ENCODE measurements around the gene ATP5F1E.

ATP5F1E gene

DNA sequence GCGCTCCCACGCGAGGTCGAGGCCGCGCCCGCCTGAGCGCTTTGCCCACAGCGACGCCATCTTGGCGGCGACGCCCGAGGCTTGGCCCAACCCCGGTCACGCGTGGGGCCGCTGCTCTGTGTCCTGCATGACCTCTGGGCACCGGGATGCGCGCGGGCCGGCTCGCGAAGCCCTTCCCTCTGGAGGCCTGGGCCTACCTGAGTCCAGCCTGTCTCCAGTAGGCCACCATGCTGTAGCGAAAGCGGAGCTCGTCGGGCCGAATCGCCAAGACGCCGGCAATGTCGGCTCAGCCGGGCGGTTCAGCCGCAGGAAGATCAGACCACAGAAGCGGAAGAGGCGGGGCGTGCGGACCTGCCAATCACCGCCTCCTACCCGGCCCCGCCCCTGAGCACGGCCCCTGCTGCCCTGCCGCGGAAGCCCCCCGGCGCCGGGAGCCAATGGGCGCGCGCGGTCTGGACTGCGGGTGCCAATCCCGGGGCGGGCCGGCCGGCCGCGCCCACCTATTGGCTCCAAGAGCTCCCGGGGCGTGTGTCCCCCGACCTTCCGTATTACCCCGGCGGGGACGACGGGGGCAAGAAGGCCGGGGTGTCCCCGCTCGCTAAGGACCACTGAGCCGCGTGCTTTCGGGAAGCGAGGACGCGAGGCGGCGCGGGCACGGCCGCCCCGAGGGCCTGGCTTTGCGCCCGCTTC, at the start of gene ATP5F1E:
TSS of gene ATP5F1E (minus strand) at position 313 of the 690 bp plus-strand sequence. CDS start at position 229, 84 bp downstream.
- peak; percentile 97 for DNase-seq (ENCODE audit: low spot score)

DNA sequence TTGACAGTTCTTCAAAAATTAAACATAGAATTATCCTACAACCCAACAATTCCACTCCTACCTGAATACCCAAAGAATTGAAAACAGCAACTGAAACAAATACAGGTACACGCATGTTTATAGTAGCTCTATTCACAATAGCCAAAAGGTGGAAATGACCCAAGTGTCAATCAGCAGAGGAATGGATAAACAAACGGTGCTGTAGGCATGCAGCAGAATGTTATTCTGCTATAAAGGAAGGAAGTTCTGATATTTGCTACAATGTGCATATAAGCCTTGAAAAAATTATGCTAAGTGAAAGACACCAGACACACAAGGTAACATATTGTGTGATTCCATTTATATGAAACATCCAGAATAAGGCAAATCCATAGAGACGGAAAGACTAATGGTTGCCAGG, 48.9 kb upstream of the ATP5F1E start:
- DNase-seq (ENCODE audit: low spot score): no peak

DNA sequence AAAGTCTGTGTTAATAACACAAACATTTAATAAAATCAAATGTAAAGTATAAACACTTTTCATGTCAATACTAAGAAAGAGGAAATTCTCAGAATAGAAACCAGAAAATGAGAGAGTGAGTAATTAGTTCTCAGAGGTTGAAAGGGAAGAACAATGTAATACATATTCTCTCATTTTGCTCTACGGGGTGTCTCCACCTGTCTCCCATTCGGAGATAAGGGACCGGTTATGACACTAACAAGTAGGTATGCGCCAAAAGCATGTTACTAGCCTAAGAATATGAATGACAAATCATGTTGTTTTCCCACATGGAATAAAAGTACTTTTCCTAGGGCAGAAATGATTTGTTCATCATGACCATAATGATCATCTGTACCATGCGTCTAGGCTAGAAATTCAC, 46.1 kb upstream of the ATP5F1E start:
- no peak for DNase-seq (ENCODE audit: low spot score)

DNA sequence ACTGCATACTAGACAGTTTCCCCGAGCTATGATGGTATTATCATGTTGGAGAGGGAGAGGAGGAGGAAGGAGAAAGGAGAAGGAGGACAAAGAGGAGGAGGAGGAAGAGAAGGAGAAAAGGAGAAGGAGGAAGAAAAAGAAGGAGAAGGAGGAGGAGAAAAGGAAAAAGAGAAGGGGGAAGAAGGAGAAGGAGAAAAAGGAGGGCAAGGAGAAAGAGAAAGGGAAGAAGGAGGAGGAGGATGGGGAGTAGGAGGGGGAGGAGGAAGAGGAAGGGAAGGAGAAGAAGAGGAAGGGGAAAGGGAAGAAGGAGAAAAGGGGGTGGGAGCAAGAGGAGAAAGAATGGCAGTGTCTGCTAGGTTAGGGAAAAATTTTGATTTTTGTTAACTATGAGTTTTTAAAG, 45.6 kb upstream of the ATP5F1E start:
- DNase-seq (ENCODE audit: low spot score): no peak

DNA sequence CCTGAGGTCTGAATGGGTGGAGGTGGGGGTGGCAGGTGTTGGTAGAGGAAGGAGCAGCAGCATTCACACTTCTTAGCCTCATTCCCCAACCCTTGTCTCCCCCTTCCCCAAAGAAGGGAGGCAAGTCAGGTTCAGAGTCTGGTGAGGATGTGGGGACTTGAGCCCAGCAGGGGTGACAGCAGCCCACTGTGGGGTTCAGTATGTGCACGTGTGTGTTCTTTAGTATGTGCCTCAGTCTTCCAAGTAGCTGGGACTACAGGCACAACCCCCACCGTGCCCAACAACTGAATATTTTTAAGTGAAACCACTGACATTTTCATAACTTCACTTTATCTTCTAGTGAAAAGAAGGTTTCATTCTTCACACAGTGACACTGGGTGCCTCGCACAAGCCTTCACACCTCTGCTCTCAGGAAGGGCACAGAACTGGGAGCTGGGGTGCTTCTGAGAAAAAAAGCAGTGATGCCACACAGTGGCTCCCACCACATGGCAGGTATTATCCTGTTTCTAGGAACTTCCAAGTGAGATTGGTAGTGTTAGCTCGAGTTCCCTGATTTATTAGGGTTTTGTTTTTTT, 43.9 kb upstream of the ATP5F1E start:
- DNase-seq (ENCODE audit: low spot score): no peak

DNA sequence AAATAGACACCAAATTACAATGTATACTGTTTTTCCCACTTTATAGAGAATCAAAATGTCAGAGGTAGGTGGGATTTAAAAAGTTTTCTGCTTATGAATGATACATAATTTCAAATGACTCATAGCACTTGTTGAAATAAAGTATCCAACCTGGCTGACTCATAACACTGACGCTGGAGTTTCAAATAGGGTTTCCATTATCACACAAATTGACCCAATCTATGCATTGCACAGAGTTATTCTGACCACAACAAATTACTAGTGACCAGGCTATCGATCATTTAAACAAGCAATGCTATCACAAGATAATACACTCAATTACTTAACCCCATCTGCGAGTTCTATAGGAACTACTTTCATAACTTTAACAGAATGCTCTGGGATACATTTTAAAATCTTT, 42.3 kb upstream of the ATP5F1E start:
- no peak for DNase-seq (ENCODE audit: low spot score)

DNA sequence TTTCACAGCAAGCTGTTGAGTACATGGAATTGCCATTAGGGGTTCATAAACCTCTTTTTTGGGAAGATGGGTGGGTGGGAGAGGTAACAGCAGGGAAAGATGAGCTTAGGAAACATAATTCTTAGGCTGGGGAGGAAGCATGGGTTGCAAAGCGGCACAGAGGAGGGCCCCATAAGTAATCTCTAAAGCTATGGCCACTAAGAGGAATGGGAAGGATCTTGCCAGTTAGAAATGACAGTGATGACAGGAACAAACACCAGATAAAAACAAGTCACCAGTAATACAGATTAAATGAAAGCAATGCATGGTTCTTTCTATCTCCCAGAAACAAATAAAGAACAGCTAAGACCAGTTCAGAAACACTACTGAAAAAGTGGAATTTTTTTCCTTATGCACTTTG, 41.4 kb upstream of the ATP5F1E start:
- DNase-seq (ENCODE audit: low spot score): no peak

DNA sequence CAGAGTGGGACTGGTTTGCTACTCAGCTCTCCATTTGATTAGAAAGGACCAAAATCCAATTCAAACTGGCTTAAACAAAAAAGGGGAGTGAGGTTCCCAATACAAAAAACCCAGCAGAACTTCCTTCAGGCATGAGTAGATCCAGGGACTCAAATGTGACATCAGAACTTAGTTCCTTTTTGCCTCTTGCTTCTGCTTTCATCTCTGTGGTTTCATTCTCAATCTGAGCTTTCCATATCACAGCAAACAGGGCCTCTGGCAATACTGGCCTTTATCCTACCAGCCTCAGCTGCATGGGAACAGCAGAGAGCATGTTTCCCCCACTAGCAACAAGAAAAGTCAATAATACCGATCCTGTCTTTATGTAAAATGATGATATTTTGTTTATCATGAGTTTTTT, 39.1 kb upstream of the ATP5F1E start:
- DNase-seq (ENCODE audit: low spot score): peak; percentile 17

DNA sequence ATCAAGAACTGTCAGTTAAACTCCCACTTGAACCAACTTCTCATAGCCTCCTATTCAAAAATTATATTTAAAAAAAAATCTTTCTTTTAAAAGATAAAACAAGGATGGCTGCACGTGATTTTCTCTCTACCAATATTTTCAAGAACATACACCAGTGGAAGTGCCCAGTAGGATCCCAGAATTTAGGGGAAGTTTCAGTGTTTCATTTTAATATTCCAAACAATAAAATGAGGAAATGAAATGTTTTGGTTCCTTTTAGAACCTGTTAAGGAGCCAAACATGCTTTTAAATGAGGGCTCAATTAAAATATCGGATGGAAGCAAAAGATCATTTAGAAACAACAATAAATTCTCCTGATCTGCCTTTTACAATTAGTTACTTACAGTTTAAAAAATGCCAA, 36.9 kb upstream of the ATP5F1E start:
- no peak for DNase-seq (ENCODE audit: low spot score)

DNA sequence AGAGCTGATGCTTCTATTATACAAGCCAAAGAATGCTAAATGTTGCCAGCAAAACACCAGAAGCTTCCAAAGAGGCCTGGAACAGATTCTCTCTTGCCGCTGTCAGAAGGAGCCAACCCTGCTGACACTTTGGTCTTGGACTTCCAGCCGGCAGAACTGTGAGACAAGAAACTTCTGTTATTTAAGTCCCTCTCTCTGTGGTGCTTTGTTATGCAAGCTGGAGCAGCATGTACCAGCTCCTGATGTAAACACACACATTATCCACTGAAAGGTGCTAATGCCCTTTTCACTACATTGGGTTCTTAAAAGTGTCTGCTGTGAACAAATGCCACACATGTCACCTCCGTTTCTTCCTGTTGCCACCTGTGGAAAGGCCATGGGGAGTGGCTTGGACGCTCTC, 36.4 kb upstream of the ATP5F1E start:
- no peak for DNase-seq (ENCODE audit: low spot score)

DNA sequence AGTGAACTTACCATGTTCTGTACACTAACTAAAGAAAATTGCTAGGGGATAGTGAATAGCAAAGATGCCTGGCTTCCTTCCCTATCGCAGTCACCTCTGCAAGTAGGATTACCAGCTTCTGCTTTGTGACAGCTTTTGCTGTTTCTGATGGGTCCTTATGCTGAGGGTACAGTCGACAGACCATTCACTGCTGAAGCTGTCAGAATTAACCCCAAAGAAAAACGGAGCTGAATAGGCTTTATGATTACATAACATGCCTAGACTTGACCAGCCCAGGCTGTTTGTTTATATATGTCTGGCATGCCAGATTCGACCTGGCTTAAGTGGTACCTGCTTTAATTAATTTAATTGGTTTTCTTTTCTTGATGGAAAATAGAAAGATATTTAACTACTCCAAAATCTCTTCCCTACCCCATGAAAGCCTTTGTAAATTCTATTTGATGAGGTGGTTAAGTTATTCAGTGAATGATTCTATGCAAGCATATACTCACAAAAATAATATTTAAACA, 32.1 kb upstream of the ATP5F1E start:
- no peak for DNase-seq (ENCODE audit: low spot score)

DNA sequence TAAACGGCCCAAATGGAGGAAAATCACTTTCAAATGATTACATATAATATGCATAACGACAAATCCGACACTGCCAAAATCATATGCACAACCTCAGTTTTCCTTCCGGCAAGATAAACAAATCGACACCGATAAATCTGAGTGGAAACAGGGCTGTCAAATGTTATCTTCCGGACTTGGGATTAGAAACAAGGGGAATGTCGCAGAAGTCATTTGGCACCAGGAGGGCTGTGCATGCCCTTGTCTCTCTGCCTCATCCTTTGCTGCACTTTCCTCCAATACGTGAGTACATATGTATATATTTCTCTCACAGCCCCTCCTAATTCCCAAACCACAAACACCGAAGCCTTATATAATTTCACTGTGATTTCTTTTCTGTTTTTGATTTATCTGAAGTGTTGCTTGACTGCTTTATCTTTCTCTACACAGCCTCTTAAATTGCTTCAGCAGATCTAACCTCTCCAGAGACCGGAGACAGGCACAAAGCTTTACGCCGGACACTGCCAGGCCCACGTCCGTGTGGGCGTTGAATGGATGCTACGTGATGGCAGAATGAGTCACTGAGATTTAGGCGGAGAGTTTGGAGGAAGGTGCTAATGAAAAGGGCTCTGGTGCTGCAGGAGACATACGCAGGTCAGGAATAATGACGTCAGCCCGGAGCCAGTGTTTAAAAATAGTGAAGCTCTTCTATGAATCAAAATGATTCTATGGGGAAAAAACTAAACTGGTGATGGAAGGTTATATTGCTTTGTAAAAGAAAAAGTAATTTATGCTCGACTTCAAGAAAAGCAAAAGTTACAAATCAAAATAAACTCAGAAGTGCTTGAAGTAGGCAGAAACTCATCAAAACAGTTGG, 31.5 kb upstream of the ATP5F1E start:
- DNase-seq (ENCODE audit: low spot score): no peak

DNA sequence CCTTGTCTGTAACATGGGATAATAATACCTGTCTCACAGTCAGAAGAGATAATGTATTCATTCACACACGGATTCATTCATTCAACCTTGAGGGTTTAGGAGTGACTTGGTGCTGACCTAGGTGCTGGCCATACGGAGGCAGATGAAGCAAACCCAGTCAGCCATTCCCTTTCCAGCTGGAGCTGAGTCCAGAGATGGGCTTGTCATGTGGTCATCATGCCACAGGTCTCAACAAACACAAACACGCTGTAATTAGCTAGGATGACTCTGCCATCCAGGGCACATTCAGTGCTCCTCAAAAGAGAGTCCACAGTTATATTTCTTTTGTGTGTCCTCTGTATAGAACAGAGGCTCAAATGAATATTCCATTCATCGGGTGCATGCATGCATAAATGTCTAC, 29.9 kb upstream of the ATP5F1E start:
- no peak for DNase-seq (ENCODE audit: low spot score)

DNA sequence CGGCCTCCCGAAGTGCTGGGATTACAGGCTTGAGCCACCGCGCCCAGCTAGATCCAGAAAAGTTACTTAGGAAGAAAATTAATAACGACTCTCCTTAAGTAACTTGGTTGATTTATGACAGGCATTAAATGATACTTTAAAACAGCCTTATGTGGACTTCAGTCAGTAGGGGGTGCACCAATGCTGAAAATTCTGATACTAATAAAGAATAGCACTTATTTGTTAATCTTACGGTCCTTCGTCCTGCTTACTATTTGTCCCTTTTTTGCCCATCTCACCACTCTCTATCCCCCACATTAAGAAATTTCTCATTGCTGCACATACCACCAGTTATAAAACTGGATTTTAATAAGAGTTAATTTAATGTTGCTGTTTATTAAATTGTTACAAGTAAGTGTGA, 23.2 kb upstream of the ATP5F1E start:
- peak; percentile 64 for DNase-seq (ENCODE audit: low spot score)

DNA sequence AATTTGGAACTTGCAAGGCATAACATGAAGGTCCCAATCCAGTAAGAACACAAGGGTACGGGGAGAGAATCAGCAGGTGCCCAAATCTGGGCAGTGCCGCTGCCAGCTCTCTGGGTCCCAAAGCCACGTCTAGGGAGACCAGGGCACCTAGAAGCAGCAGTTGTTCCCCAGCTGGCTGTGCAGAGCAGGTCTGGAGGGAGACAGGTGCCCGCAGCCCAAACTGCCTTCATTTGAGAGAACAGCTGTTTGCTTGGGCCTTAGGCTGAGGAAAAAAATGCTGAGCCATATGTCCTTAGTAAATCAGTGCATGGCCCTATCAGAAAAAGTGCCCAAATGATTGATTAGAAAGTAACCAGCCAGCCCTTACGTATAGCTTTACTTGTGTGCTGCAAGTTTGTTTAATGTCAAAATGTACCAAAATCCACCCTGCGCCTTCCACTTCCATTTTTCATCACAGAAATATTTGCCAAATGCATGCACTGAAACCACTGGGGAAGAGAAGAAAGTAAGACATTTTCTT, 19.6 kb upstream of the ATP5F1E start:
- DNase-seq (ENCODE audit: low spot score): no peak

DNA sequence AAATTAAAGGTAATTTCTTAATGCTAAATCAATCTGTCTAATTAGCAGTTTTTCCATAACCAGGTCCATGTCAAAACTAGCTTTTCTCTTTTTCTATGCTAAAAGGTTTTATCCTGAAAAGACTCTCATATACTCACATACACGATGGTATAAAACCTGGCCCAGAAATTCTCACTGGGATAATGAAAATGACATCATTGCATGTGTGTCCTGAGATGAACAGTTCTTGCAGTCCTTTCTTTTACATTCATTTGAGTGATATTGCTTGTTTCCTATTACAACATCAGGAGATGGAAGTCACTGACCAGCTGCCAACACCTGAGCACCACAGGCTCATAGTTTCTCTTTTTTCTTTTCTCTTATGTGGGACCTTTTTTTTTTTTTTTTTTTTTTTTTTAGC, 18.3 kb upstream of the ATP5F1E start:
- DNase-seq (ENCODE audit: low spot score): no peak

DNA sequence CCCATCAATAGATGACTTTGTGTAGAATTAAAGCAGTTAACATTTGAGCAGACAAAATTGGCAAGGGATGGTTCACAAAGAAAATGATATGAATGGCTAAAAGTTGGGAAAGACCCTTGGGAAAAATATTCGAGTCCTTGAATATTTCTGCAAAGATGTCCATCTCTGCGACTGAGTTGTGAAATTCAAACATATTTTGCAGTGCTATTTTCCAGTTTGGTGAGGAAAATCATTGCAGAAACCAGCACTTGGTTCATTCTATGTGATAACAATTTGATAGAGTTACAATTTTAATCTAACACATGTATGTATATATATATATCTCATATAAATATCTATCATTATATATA, 16.5 kb upstream of the ATP5F1E start:
- DNase-seq (ENCODE audit: low spot score): no peak

DNA sequence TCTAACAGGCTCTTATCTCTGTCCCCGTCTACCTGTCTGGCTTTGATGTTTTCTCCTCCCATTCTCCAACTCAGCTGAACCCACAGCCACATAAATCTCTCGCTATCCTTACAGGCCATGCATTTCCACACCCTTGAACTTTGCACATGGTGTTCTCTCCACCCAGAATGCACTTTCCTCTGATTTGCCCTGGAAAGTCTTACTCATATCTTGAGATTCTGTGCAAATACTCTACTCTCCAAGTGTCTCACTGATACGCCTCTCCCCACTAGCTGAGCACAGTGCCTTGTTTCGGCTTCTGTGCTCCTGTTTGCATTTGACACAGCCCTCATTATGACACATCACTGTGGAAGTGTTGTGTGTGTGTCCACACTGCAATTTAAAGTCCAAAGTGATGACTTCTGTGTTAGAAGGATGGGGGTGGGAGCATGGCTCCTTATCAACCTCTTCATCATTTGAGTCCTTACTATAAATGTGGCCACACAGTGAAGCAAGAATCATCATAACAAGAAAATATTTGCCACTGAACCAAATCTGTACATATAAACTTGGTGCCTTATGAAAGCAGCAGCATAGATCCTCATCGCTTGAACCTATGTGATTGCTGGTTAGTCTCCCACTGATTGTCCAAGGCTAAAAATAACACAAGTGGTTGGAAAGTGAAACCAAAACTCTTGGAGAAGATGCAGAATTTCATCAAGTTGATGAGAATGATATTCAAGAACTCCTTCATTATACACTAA, 16.0 kb upstream of the ATP5F1E start:
- DNase-seq (ENCODE audit: low spot score): no peak

DNA sequence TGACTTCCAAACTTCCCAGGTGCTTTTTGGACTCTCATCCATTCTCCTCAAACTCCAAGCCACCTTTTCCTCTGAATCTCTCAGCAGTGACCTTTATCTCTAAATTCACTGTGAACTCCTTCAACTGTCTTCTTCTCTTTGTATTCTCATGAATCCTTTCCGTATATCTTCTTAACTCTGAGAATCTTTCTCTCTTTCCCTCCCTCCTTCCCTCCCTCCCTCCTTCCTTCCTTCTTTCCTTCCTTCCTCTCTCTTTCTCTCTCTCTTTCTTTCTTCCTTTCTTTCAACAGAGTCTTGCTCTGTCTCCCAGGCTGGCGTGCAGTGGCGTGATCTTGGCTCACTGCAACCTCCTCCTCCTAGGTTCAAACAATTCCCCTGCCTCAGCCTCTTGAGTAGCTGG, 14.7 kb upstream of the ATP5F1E start:
- DNase-seq (ENCODE audit: low spot score): no peak

DNA sequence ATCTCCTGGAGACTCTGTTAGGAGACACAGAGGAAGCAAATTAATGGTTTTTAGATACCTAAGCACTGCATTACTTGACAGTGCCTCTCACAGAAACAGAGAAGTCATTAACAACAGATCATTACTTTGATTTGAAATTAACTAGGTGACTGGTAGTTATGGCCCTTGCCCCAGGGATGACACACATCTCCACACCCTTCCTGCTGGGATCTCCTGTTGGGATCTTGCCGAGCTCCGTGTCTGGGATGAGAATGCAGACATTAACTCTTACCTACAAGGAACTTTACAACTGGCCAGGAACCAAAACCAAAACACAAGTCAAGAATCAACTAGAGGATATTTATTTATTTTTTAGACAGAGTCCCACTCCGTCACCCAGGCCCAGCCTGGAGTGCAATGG, 12.7 kb upstream of the ATP5F1E start:
- DNase-seq (ENCODE audit: low spot score): no peak

DNA sequence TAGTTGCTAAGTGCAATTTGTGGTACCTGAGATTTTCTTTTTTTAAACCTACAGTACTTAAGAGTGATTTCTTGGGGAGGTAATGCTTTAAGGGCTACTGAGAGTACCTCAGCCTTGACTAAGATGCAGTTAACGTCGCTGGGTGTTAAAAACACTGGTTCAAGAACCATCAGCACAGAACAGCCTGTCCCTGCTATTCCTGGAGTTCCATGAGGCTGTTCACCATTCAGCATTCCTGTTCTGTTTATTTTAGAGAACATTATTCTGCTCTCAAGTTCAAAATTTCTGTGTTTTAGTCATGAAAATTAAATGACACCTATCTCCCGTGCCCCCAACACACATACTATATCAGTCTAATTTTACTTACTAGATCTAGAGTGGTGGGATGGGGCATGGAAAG, 12.2 kb upstream of the ATP5F1E start:
- no peak for DNase-seq (ENCODE audit: low spot score)

DNA sequence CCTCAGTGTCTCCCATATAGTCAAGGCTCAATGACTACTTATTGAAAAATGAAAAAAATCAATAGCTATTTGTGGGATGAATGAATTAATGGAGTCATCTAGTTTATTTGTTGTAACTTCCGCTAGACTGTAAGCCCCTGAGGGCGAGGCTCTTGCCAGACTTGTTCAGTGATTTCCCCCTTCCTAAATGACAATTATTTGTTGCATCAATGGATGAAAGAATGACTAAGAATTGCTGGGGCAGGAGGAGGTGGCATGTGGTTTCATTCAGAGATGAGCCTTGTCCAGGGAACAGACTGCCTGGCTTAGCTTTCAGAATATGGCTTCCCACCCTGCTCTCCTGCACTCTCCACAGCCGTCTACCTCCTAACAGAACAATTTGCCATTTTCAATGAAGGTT, 11.6 kb upstream of the ATP5F1E start:
- DNase-seq (ENCODE audit: low spot score): no peak

All from NAMALWA (cell line).